Endothelial cell (in vitro differentiated cells): ENCODE data around the gene KCNK17. TPM values are rescaled to one million over a fixed set of nuclear protein-coding genes. Genes with fewer than 3 reads are reported as not detected.

Source experiments
- DNase-seq: peaks from one replicate; pipeline ENCODE4 v3.0.0; 2021; ENCODE audit warnings: low spot score
- H3K27ac Mint-ChIP-seq: one replicate; pipeline ENCODE4 v1.8.0; 2021; ENCODE audit warnings: mixed read lengths, inconsistent platforms; ENCODE audit not compliant: unreplicated experiment
- H3K27me3 Mint-ChIP-seq: one replicate; pipeline ENCODE4 v1.8.0; 2021; ENCODE audit warnings: mild to moderate bottlenecking, moderate library complexity, mixed read lengths, inconsistent platforms; ENCODE audit not compliant: unreplicated experiment
- H3K36me3 Mint-ChIP-seq: one replicate; pipeline ENCODE4 v1.8.0; 2021; ENCODE audit warnings: mild to moderate bottlenecking, low read depth, mixed read lengths, inconsistent platforms; ENCODE audit not compliant: unreplicated experiment
- H3K4me1 Mint-ChIP-seq: one replicate; pipeline ENCODE4 v1.8.0; 2021; ENCODE audit warnings: mild to moderate bottlenecking, mixed read lengths, inconsistent platforms; ENCODE audit not compliant: unreplicated experiment
- H3K4me3 Mint-ChIP-seq: one replicate; pipeline ENCODE4 v1.8.0; 2021; ENCODE audit warnings: mild to moderate bottlenecking, mixed read lengths, inconsistent platforms; ENCODE audit not compliant: unreplicated experiment
- H3K9me3 Mint-ChIP-seq: one replicate; pipeline ENCODE4 v1.8.0; 2021; ENCODE audit warnings: mixed read lengths, inconsistent platforms; ENCODE audit not compliant: unreplicated experiment
- long read RNA-seq: library from polyadenylated mRNA; unstranded; transcript quantifications from one replicate; pipeline ENCODE4 v2.0.0, GENCODE V29; 2020; ENCODE audit not compliant: unreplicated experiment
- total RNA-seq: library from RNA; stranded (reverse); fragmentation: NEBNext Ultra II Directional; extraction: Animal tissue kit (Norgen Biotek cat#: 25700); gene quantifications from one replicate; pipeline ENCODE4 v1.2.1, GENCODE V29; 2021; ENCODE audit not compliant: unreplicated experiment
- TF ChIP-seq, protein P1 (sequence below): fragments of 200-600 bp; sonication (generic); IDR thresholded peaks from one replicate; pipeline ENCODE4 v1.5.0; 2021; ENCODE audit warnings: antibody characterized with exemption; ENCODE audit not compliant: unreplicated experiment

KCNK17 gene, protein sequence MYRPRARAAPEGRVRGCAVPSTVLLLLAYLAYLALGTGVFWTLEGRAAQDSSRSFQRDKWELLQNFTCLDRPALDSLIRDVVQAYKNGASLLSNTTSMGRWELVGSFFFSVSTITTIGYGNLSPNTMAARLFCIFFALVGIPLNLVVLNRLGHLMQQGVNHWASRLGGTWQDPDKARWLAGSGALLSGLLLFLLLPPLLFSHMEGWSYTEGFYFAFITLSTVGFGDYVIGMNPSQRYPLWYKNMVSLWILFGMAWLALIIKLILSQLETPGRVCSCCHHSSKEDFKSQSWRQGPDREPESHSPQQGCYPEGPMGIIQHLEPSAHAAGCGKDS
- total RNA-seq: 180 TPM
- long read RNA-seq, transcript KCNK17-201 (5 exons, 1,658 nt): major isoform, 118 of 150 reads
- long read RNA-seq, partial matches to known transcripts: 5 of 150 reads
- long read RNA-seq, other reads (novel, unspliced or antisense): 27 of 150 reads

DNA sequence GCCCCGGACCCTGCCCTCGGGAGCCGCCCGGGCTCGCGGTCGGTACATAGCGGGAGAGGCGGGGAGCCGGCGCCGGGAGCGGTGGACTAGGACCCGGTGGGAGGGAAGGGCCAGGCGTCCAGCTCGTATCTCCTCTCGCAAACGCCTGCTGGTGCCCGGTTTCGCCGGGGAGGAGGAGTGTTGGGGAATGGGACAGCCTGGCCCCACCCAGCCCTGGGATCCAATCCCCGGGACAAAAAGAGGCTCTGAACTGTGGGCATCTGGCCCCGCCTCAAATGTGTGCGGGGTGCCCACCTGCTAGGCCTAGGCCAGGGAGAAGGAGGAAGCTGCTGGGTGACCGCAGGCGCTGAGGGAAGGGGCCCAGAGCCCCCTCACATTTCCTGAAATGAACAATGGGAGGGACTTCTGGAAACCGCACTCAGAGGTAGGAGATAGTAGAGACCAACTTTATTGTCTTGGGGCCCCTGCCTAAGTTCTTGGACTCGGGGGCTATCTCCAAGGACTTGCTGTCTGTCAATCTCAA, at the start of gene KCNK17:
TSS of gene KCNK17 (minus strand) at position 147 of the 523 bp plus-strand sequence. CDS start at position 48, 99 bp downstream.
- H3K27ac Mint-ChIP-seq: peak within 1 kb of the TSS; percentile 57
- peaks cover 35% of the 10 kb centered on the region for H3K4me1 Mint-ChIP-seq
- H3K9me3 Mint-ChIP-seq: peaks cover 4% of the 10 kb centered on the region
- DNase-seq: peak; percentile 53
- H3K27me3 Mint-ChIP-seq: peaks cover 21% of the 10 kb centered on the region
- TF ChIP-seq, protein P1, sequence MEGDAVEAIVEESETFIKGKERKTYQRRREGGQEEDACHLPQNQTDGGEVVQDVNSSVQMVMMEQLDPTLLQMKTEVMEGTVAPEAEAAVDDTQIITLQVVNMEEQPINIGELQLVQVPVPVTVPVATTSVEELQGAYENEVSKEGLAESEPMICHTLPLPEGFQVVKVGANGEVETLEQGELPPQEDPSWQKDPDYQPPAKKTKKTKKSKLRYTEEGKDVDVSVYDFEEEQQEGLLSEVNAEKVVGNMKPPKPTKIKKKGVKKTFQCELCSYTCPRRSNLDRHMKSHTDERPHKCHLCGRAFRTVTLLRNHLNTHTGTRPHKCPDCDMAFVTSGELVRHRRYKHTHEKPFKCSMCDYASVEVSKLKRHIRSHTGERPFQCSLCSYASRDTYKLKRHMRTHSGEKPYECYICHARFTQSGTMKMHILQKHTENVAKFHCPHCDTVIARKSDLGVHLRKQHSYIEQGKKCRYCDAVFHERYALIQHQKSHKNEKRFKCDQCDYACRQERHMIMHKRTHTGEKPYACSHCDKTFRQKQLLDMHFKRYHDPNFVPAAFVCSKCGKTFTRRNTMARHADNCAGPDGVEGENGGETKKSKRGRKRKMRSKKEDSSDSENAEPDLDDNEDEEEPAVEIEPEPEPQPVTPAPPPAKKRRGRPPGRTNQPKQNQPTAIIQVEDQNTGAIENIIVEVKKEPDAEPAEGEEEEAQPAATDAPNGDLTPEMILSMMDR: no peak
- peak within 1 kb of the TSS; percentile 90 for H3K4me3 Mint-ChIP-seq
- H3K36me3 Mint-ChIP-seq: peaks cover 32% of the 10 kb centered on the region

DNA sequence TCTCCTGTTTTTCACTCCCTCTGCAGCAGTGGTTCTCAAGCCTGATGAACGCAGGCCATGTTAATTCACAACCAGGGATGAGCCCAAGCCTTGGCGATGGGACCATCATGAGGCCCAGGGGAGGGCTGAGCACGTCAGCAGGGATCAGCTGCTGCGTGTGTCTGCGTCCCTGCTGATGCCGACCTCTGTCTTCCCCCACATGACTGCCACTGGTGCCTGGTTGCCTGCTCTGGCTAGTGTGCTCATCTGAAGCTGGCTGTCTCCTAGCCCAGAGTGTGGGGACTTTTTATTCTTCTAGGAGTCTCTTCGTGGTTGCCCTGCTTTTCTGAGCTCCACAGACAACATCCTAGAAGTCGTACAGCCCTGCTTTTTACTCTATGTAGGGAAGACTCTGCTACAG, 49.1 kb upstream of the KCNK17 start:
- Mint-ChIP-seq H3K27me3 (peaks cover 3% of the 10 kb centered on the region), H3K4me1 (peaks cover 15% of the 10 kb centered on the region), H3K36me3 (no peaks in the 10 kb centered on the region), H3K27ac (no peak overlapping the region), H3K9me3 (no peaks in the 10 kb centered on the region), H3K4me3 (no peak overlapping the region)
- DNase-seq: no peak
- TF ChIP-seq, protein P1: no peak

DNA sequence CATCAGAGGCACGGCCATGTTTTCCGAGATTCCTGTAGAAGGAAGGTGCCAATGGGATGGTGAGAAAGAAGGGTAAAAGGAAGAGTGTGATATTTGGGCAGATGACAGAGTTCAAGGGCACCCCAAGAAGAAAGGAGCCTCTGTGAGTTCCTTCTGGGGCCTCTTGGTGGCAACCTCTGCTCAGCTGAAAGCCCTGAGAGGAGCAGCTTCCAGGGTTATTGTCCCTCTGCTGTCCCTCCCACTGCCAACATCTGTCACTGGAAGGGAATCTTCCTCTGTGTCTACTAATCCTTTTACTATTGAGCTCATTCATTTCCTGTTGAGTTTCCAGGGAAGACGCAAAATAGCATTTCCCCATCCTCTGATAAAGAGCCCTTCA, 48.3 kb upstream of the KCNK17 start:
- Mint-ChIP-seq H3K9me3 (no peaks in the 10 kb centered on the region), H3K27ac (no peak overlapping the region), H3K4me1 (peaks cover 20% of the 10 kb centered on the region), H3K27me3 (peaks cover 3% of the 10 kb centered on the region), H3K4me3 (no peak overlapping the region), H3K36me3 (no peaks in the 10 kb centered on the region)
- TF ChIP-seq, protein P1: peak; percentile 2
- DNase-seq: no peak

DNA sequence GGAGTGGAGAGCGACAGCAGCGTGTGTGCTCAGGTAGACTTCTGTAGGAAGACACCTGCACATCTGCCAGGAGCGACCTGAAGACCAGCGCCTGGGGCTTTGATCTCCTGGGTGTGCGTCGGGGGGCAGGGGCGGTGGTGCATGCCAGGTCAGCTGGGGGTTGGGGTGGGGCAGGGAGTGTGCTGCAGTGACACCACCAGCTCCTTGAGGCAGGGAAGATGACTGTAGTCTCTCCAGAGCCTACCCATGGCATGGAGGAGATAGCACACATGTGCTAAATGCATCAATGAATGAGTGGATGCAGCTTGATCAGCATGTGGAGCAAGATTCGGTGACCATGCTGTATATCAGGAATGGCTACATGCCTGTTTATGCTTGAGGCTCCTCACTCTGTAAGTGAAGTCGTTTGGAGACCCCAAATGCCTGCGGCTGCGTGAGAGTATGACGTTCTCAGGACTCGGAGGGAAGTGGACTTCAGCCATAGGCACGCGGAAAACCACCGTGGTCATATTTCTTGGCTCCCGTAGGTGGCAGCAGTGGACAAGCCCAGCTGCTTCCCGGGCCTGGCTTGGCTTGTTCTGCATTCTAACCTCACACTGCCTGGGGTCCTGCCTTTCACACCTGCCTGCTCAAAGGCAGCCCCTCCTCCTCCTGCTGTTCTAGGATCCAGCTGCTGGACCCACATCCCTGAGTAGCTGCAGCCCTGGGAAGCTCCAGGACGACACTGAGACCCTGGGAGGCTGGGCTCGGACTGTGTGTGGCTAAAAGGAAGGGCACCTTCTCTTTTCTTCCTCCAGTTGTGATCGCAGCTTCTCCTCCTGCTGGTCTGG, 47.7 kb upstream of the KCNK17 start:
- TF ChIP-seq, protein P1: peak; percentile 79
- no peak overlapping the region for H3K4me3 Mint-ChIP-seq
- H3K27ac Mint-ChIP-seq: no peak overlapping the region
- DNase-seq: peak; percentile 76
- H3K36me3 Mint-ChIP-seq: no peaks in the 10 kb centered on the region
- no peaks in the 10 kb centered on the region for H3K9me3 Mint-ChIP-seq
- H3K27me3 Mint-ChIP-seq: peaks cover 3% of the 10 kb centered on the region
- H3K4me1 Mint-ChIP-seq: peaks cover 23% of the 10 kb centered on the region
